Amniotic stem cell (primary cell): ENCODE measurements around the gene PPIF.

Experiments used
- DNase-seq: peaks from one replicate; lab custom pipeline; 2025; lab: John Stamatoyannopoulos, UW

Gene PPIF

DNA sequence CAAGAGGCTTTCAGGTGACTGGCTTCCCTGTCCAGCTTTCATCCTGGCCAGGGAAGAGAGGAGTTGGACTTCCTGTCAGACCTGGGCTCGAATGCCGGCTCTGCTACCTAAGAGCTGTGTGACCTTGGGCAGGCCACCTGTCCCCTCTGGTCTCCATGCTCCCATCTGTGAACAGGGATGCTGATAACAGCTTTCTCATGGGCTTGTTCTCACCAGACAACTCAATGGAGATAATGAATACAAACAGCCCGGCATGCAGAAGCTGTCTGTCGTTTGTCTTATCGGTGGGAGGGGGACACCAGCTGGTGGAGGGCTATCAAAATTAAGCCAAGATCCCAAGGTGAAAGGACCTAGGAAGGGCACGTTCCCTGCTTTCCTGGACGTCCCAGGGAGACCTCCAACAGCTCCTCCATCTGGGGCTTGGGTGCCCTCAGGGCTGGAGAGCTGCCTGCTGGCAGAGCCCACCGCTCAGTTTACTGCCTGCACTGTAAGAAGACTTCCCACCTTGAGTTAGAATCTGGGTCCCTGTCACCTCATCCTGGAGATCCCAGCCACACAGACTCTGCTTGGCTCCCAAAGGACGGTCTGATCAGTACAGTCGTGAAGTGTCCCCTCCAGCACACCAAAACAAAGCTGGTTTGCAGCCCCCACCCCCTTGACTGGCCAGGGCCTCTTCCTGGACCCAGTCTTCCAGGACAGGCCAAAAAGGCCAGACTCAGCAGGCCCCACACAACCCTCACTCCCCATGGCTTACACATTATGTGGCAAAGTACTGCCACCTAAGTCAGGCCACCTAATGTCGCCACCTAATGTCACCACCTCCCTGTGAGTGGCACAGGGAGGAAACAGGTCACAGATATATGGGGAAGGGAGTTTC, 40.9 kb downstream of the PPIF start:
- no peak for DNase-seq

- no peak for DNase-seq
These were observed 42.8 kb downstream of the PPIF start for GRCh38 chr10:79390057-79390456.

- no peak for DNase-seq
These were observed 43.4 kb downstream of the PPIF start for GRCh38 chr10:79390551-79391229.

DNA sequence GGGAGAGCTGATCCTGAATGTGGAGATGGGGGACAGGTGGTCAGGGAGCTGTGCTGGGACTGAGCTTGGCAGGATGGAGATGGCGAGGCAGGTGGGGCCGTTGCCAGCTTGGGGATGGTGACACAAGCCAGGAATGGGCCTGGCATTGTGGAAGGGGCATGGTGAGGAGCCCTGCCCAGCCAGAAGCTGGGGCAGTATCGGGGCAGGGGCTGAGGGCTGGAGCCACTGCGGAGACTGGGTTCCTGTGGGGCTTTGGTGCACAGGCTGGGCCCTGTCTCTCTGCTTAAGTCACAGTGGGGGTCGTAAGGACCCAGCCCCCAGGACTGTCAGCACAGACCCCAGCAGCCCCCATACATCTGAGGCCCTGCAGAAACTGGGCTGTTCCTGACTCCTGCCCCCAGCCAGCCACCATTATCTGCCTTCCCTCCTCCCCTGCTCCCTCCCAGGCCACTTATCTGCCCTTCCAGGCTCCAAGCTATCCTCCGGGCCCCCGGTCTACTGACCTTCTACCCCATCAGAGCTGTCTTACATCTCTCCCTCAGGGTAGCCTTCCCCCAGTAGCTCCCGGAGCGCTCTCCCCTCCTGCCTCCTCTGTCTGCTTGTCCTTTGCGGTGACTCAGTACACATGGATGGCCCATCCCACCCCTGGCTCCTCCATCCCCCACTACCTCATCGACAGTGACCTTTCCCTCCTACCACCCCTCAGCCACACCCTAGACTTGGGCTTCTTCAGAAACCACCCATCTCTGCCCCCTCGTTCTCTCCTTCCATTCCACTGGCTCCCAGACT, 44.2 kb downstream of the PPIF start:
- no peak for DNase-seq

- no peak for DNase-seq
These were observed 44.7 kb downstream of the PPIF start for GRCh38 chr10:79392020-79392398.

- DNase-seq = no peak
These were observed 45.4 kb downstream of the PPIF start for GRCh38 chr10:79392506-79393176.

- DNase-seq = no peak
These were observed 46.1 kb downstream of the PPIF start for GRCh38 chr10:79393221-79393923.

DNA sequence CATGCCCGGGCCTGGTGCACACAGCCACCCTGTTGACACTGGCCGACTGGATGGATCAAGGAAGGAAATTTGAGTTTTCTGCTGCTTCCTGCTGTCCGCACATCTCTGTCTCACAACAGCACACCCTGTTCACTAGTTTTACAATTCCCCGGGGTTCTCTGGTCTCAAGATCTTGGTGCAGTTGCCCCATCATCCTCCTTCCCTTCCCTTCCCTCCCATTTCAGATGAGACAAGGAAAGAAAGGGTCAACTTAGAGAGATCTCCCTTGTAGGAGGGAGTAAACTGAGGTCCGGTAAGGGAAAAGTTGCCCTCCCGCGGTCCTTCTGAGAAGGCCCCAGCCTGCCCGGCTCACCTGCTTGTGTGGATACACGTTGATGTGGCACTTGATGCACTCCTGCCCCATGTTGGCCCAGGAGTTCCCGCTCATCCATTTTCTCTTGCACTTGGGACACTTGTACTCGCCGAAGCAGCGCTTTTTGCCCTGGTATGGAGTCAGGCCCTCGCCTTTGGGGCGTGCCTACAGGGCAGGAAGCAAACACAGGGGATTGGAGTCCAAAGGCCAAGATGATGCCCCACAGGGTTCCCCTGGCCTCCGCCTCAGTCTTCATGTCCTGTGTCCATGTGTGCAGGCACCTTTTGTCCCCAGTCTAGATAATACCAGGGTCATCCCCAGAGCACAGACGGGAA, 46.8 kb downstream of the PPIF start:
- DNase-seq = no peak

DNA sequence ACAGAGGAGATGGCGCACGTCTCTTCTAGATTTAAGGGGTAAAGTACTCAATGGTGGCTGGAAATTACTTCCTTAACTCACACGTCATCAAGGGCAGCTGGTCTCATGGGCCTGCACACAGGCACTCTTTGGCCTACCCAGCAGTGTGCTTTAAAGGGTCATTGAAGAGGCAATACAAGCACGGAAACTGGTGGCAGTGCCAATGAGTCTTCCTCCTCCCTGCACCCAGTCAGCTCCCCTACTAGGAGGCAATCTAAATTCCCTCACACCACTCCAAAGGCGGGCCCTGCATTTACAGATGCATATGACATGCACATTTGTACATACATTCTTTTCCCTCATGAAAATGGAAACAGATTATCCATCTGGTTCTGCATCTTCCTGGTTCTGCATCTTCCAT, 47.4 kb downstream of the PPIF start:
- no peak for DNase-seq

- DNase-seq = no peak
These were observed 49.3 kb downstream of the PPIF start for GRCh38 chr10:79396520-79396919.

GRCh38 chr10:79397051-79397450, 49.8 kb downstream of the PPIF start:
- no peak for DNase-seq

DNA sequence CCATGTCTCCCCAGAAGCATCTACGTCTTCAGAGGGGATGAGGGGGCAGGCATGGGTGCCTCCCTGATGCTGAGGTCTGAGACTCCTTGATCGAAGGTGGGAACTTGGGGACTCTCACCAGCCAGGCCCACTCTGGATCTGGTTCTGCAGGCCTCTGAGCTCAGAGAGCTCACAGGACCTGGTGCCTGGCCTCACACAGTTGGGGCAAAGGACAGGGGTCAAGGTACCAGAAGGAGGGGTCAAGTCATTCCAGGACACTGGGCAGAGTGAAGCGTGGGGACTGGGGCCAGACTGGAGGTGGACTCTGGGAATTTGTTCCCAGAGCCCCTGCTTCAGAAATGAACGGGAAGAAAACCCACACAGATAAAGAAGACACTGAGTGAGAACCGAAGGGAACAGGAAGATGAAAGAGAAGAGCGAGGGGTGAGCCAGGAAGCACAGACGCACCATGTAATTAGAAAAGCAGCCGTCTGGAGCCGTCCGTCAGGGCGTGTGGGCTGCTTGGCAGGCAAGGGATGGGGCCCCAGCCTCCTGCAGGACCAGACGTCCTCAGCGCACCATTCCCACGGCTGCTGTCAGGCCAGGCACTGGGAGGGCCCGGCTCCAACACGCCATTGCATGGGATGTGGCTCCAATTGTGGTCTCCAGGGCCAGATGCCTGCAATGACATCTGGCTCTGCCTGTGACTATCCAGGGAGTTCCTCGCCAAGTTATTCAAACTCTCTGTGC, 50.5 kb downstream of the PPIF start:
- no peak for DNase-seq

GRCh38 chr10:79398642-79399041, 51.4 kb downstream of the PPIF start:
- no peak for DNase-seq

- DNase-seq = peak; percentile 79
These were observed 52.1 kb downstream of the PPIF start for GRCh38 chr10:79399223-79399831.

GRCh38 chr10:79400146-79401004, 53.1 kb downstream of the PPIF start:
- no peak for DNase-seq

- no peak for DNase-seq
These were observed 54.0 kb downstream of the PPIF start for GRCh38 chr10:79401015-79401921.

DNA sequence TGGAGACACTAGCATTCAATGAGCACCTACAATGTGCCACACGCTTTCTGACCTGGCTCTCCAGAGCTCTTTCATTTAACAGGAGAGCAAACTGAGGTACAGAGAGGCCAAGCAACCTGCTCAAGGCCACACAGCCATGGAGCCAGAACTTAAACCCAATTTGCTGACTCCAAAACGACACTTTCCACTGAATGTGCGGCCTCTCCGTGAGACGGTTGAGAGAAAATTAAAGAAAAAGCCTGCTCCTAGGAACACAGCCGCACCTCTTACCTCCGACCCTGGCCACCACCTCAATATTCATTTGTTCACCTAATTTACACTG, 55.3 kb downstream of the PPIF start:
- DNase-seq = no peak

DNA sequence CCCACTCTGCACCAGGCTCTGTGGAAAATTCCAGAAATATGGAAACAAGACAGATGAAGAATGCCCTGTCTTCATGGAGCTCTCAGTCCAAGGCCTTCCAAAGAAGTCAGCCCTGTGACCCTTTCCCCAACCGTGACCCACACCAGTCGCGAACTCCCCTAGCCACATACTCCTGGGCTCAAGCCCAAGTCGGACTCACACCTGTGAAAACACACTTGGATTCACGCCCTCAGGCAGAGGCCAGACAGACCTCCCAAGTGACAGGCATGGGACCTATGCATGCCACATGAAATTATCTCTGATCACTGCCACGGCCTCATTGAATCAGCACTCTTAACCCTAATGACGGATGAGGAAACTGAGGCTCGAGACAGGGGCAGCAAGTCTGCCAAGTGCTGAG, 55.7 kb downstream of the PPIF start:
- DNase-seq = no peak
